Subcutaneous adipose tissue (tissue), 4 donors: ENCODE results near the gene MAP3K3. TPM values are rescaled to one million over a fixed set of nuclear protein-coding genes. Genes with fewer than 3 reads are reported as not detected.

ENCODE experiments used
- total RNA-seq, 4 donors: library from RNA; depleted of rRNA; stranded (reverse); fragments of >200 nt; gene quantifications; one replicate each; pipeline ENCODE4 v1.1.0, GENCODE V29; 2016
- TF ChIP-seq, protein P1 (sequence below): fragments of 450-650 bp; IDR thresholded peaks from one replicate; pipeline ENCODE4 v1.5.1; 2016; ENCODE audit warnings: low read depth, mild to moderate bottlenecking, control low read depth, antibody characterized with exemption, moderate library complexity

MAP3K3 gene
- total RNA-seq, 4 donors from 2014 or later = 37.7 to 80.8 (median 62.0) TPM

- TF ChIP-seq, protein P1, sequence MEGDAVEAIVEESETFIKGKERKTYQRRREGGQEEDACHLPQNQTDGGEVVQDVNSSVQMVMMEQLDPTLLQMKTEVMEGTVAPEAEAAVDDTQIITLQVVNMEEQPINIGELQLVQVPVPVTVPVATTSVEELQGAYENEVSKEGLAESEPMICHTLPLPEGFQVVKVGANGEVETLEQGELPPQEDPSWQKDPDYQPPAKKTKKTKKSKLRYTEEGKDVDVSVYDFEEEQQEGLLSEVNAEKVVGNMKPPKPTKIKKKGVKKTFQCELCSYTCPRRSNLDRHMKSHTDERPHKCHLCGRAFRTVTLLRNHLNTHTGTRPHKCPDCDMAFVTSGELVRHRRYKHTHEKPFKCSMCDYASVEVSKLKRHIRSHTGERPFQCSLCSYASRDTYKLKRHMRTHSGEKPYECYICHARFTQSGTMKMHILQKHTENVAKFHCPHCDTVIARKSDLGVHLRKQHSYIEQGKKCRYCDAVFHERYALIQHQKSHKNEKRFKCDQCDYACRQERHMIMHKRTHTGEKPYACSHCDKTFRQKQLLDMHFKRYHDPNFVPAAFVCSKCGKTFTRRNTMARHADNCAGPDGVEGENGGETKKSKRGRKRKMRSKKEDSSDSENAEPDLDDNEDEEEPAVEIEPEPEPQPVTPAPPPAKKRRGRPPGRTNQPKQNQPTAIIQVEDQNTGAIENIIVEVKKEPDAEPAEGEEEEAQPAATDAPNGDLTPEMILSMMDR = no peak
Measured at GRCh38 chr17:63675231-63675606, 53.0 kb downstream of the MAP3K3 start.

DNA sequence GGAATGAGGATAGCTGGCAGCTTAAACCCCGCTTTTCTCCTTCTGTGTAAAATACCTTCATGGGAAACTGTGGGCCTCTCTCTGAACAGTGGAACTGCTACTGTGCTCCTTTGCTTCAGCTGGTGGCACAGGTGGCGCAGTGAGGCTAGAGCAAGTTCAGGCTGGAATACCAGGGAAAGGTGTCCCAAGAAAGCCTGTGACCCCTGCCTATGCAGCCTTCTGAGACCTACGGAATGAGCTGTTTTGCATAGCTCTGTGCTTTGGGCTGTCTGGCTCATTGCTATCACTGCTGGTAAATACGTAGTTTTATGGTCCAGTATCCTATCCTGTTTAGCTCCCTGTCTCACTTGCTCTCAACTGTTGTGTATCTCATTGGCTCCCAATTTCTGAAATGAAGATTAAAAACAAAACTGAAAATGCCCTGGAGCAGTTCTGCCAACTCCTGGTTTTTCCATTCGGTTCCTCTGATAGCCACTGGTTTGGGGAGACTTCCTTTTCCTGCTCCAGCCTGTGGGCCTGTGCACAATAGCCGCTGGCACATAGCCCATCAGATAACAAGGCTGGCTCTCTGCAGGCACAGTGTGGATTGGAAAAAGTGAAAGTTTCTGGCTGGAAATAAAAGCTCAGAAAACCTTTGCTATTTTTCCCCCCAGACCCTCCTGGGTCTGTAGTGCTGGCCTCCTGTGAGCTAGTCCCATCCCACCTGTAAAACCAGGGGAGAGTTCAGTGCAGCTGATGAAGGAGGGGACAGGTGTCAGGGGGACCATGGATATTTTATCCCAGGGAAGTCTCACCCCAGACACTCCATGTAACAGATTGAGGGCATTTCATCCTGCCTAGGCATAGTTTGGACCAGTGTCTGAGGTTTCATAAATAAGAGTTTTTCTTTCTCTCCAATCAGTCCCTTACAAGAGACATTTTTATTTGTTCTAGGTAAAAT is 53.7 kb downstream of the MAP3K3 start:
- TF ChIP-seq, protein P1 = no peak

GRCh38 chr17:63676584-63676983 is 54.4 kb downstream of the MAP3K3 start:
- TF ChIP-seq, protein P1 = no peak

DNA sequence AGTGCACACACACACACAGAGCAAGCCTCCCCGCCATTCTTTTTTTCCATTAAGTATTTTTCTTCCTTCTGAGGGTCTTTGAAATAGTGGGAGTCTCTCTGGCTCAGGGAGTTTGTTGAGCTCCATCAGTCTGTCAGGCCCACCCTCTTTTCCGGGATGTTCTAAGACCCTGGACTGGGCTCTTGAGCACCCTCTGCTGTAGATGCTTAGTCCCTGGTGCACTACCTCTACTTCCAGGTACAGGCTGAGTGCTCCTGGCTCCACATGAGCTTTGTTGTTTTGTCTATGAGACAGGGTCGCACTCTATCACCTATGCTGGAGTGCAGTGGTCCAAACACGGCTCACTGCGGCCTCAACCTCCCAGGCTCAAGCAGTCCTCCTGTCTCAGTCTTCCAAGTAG is 57.0 kb downstream of the MAP3K3 start:
- TF ChIP-seq, protein P1 = no peak

- TF ChIP-seq, protein P1 = no peak
Measured at GRCh38 chr17:63680700-63681099, 58.5 kb downstream of the MAP3K3 start.

GRCh38 chr17:63681530-63681929 is 59.3 kb downstream of the MAP3K3 start:
- TF ChIP-seq, protein P1 = no peak

- TF ChIP-seq, protein P1 = no peak
Measured at GRCh38 chr17:63682441-63682840, 60.2 kb downstream of the MAP3K3 start.
